K562 (cell line): ENCODE measurements around the gene EXOC7. TPM values are rescaled to one million over a fixed set of nuclear protein-coding genes. Genes with fewer than 3 reads are reported as not detected.

ENCODE experiments used
- ATAC-seq: fragments of 200-7000 bp; cut with Tn5 transposase; 3 replicates; pipeline ENCODE4 v1.9.1; 2020; ENCODE audit warnings: moderate library complexity
- BruUV-seq: library from RNA; stranded (reverse); fragments of 400-500 nt; replicated peaks from 2 replicates; lab custom pipeline; 2021; lab: Mats Ljungman, UMichigan
- CTCF ChIA-PET: fragments of 300-600 bp; formaldehyde crosslinking; extraction: SDS; loops from one replicate; lab custom pipeline; 2021; ENCODE audit warnings: low intra/inter-chr PET ratio; lab: Yijun Ruan, JAX
- POLR2A ChIA-PET: fragments of 300-600, 350-650 bp; sonication (Branson Sonifier 250); formaldehyde crosslinking; extraction: SDS; loops from one replicate; lab custom pipeline; 2021; ENCODE audit warnings: antibody characterized with exemption, inconsistent platforms; lab: Yijun Ruan, JAX
- DNase-seq, 4 experiments: peaks; one replicate each; pipeline versions ENCODE4 v3.0.0 to v3.0.0-alpha.2; 2011 to 2018; ENCODE audit warnings: low spot score in 3 of 4, mixed read lengths in 3 of 4; ENCODE audit errors: extremely low read depth in 1 of 4
- FAIRE-seq: peaks from 2 replicates; lab custom pipeline; 2011; peaks lifted over from hg19 to GRCh38; lab: Jason Lieb, UNC
- H2AFZ ChIP-seq: 2 replicates; pipeline ENCODE4 v1.6.0; 2011; ENCODE audit warnings: low read depth, low read length, control low read depth, inconsistent platforms
- H3K27ac ChIP-seq: fragments of 200-600 bp; 3 replicates; pipeline ENCODE4 v1.8.0; 2011; ENCODE audit warnings: low read depth, mild to moderate bottlenecking, control low read depth, inconsistent platforms, low read length, moderate library complexity, mixed read lengths; ENCODE audit errors: extremely low read depth
- H3K27me3 ChIP-seq, 2 experiments: fragments of 300-600 bp in 1 of 2; 2 replicates in 1 of 2; 3 replicates in 1 of 2; pipeline versions ENCODE4 v1.6.0 to v1.8.0; 2011; ENCODE audit warnings: inconsistent platforms in 2 of 2, low read length in 2 of 2, mild to moderate bottlenecking in 1 of 2, mixed read lengths in 1 of 2, moderate library complexity in 1 of 2; ENCODE audit not compliant: control insufficient read depth in 2 of 2, insufficient read depth in 2 of 2
- H3K36me3 ChIP-seq: fragments of 300-600 bp; 3 replicates; pipeline ENCODE4 v1.8.0; 2011; ENCODE audit warnings: mild to moderate bottlenecking, low read length, inconsistent platforms; ENCODE audit not compliant: control insufficient read depth, insufficient read depth
- H3K4me1 ChIP-seq, 2 experiments: fragments of 200-600 bp in 1 of 2; replicated peaks in 1 of 2; 2 replicates in 1 of 2; 3 replicates in 1 of 2; pipeline versions ENCODE4 v1.5.1 to v1.8.0; 2011; ENCODE audit warnings: inconsistent platforms in 2 of 2, low read length in 2 of 2, mild to moderate bottlenecking in 1 of 2, mixed read lengths in 1 of 2, moderate library complexity in 1 of 2; ENCODE audit not compliant: control insufficient read depth in 2 of 2, insufficient read depth in 2 of 2
- H3K4me2 ChIP-seq: 2 replicates; pipeline ENCODE4 v1.6.1; 2011; ENCODE audit warnings: low read length, control low read depth, inconsistent platforms, mixed read lengths; ENCODE audit not compliant: insufficient read depth
- H3K4me3 ChIP-seq: fragments of 200-600 bp; sonication (generic), shearing (Covaris generic); 2 replicates; pipeline ENCODE4 v1.5.1; 2016; ENCODE audit warnings: control low read depth, inconsistent platforms
- H3K79me2 ChIP-seq: fragments of 200-600 bp; 3 replicates; pipeline ENCODE4 v1.8.0; 2011; ENCODE audit warnings: low read length, inconsistent platforms; ENCODE audit not compliant: control insufficient read depth, insufficient read depth
- H3K9ac ChIP-seq, 2 experiments: 2 replicates each; pipeline versions ENCODE4 v1.6.0 to v1.6.1; 2011; ENCODE audit warnings: low read depth in 2 of 2, low read length in 2 of 2, control low read depth in 1 of 2, inconsistent platforms in 1 of 2, mild to moderate bottlenecking in 1 of 2, mixed read lengths in 1 of 2; ENCODE audit not compliant: insufficient read depth in 1 of 2
- H3K9me1 ChIP-seq: one replicate; pipeline ENCODE4 v1.6.0; 2011; ENCODE audit warnings: inconsistent platforms, mild to moderate bottlenecking, low read length, moderate library complexity; ENCODE audit not compliant: control insufficient read depth, insufficient read depth
- H3K9me3 ChIP-seq: replicated peaks from 2 replicates; pipeline ENCODE4 v1.5.1; 2011; ENCODE audit warnings: low read depth, low read length, inconsistent platforms; ENCODE audit not compliant: control insufficient read depth, insufficient read depth
- H4K20me1 ChIP-seq: replicated peaks from 2 replicates; pipeline ENCODE4 v1.6.1; 2011; ENCODE audit warnings: low read length, inconsistent platforms, mixed read lengths; ENCODE audit not compliant: control insufficient read depth, insufficient read depth
- BDP1 ChIP-seq: IDR thresholded peaks from 3 replicates; pipeline ENCODE4 v1.6.1; 2011; ENCODE audit not compliant: insufficient read length, insufficient read depth
- BHLHE40 ChIP-seq: IDR thresholded peaks from 2 replicates; pipeline ENCODE4 v1.6.1; 2011; ENCODE audit warnings: low read length, improper control_type of control experiment
- FOXP1 ChIP-seq: sonication (generic); formaldehyde crosslinking; IDR thresholded peaks from 2 replicates; pipeline ENCODE4 v1.8.0; 2022; ENCODE audit warnings: mild to moderate bottlenecking, missing genetic modification reagents
- HMGN3 ChIP-seq: IDR thresholded peaks from 2 replicates; pipeline ENCODE4 v1.6.1; 2011; ENCODE audit warnings: borderline replicate concordance, low read depth, mild to moderate bottlenecking, mixed read lengths, low read length; ENCODE audit not compliant: insufficient read length; ENCODE audit errors: extremely low read depth
- NCOA6 ChIP-seq: fragments of 450-650 bp; IDR thresholded peaks from 2 replicates; pipeline ENCODE4 v1.6.1; 2017; ENCODE audit warnings: mild to moderate bottlenecking
- NONO ChIP-seq, 2 experiments: fragments of 200-400 bp in 1 of 2; fragments of 450-650 bp in 1 of 2; formaldehyde crosslinking in 1 of 2; IDR thresholded peaks; 2 replicates each; pipeline ENCODE4 v1.6.1; 2017; ENCODE audit warnings: low read depth in 2 of 2, mild to moderate bottlenecking in 2 of 2, moderate library complexity in 2 of 2, low read length in 1 of 2
- STAT5A ChIP-seq: IDR thresholded peaks from 2 replicates; pipeline ENCODE4 v1.6.1; 2012; ENCODE audit warnings: low read length, inconsistent platforms, borderline replicate concordance
- TAF7 ChIP-seq: fragments of 450-650 bp; IDR thresholded peaks from 2 replicates; pipeline ENCODE4 v1.6.1; 2016; ENCODE audit warnings: missing genetic modification characterization, missing compliant biosample characterization
- TBP ChIP-seq: optimal IDR thresholded peaks from 2 replicates; pipeline ENCODE3; 2011; ENCODE audit warnings: low read depth, low read length, improper control_type of control experiment
- ZNF146 ChIP-seq: IDR thresholded peaks from one replicate; pipeline ENCODE4 v1.6.1; 2018; ENCODE audit warnings: missing compliant biosample characterization; ENCODE audit not compliant: unreplicated experiment
- ZNF165 ChIP-seq: fragments of 250-450 bp; sonication (Bioruptor Pico); IDR thresholded peaks from 2 replicates; pipeline ENCODE4 v1.4.0; 2020; ENCODE audit warnings: borderline replicate concordance
- ZNF212 ChIP-seq: fragments of 450-650 bp; formaldehyde crosslinking; IDR thresholded peaks from 2 replicates; pipeline ENCODE4 v1.4.0; 2020; ENCODE audit warnings: mild to moderate bottlenecking
- ZNF644 ChIP-seq: fragments of 200-800 bp; sonication (Bioruptor generic); IDR thresholded peaks from 2 replicates; pipeline ENCODE4 v1.6.1; 2016; ENCODE audit warnings: low read depth, missing genetic modification characterization, missing compliant biosample characterization
- WGBS: fragments of 100-300 bp; shearing (Covaris generic); methylation state at CpG from one replicate; pipeline ENCODE4 v1.1.6; 2016; ENCODE audit warnings: low coverage, mixed read lengths; ENCODE audit not compliant: insufficient coverage; ENCODE audit errors: missing lambda C conversion rate; 5-methylcytosine and 5-hydroxymethylcytosine counted together
- in situ Hi-C: fragments of 300-500 bp; cut with MboI; formaldehyde crosslinking; loops from 4 replicates; pipeline ENCODE4 v1.15.0; 2018; ENCODE audit warnings: inconsistent platforms, mixed read lengths
- intact Hi-C: fragments of 100-400 bp; cut with micrococcal nuclease; formaldehyde crosslinking; loops from 2 replicates; pipeline ENCODE4 v1.14.2; 2022
- polyA plus RNA-seq, 8 experiments: library from polyadenylated mRNA; depleted of rRNA in 4 of 8; stranded (reverse) in 5 of 8; unstranded in 3 of 8; fragments of >200 nt; fragmentation: Nextera tagmentation in 2 of 8; fragmentation: Illumina TruSeq in 1 of 8; extraction: Ambion mirVana in 2 of 8; extraction: Trizol in 1 of 8; gene quantifications; 2 replicates each; pipeline versions ENCODE4 v1.2.1 to v1.2.3, GENCODE V29; 2011 to 2014; ENCODE audit warnings: inconsistent platforms in 1 of 8, missing spikeins in 1 of 8
- total RNA-seq, 7 experiments: library from RNA; depleted of rRNA in 6 of 7; stranded (reverse); fragments of >200 nt in 6 of 7; fragmentation: Illumina TruSeq in 2 of 7; extraction: Trizol in 2 of 7; gene quantifications; 2 replicates each; pipeline versions ENCODE4 v1.2.1 to v1.2.3, GENCODE V29; 2011 to 2021; ENCODE audit warnings: low replicate concordance in 1 of 7
- TF ChIP-seq, protein P1 (sequence below): fragments of 150-350 bp; conservative IDR thresholded peaks from 2 replicates; pipeline ENCODE4 v1.6.1; 2014; ENCODE audit warnings: low read length
- TF ChIP-seq, protein P2 (sequence below): fragments of 450-650 bp; formaldehyde crosslinking; IDR thresholded peaks from 2 replicates; pipeline ENCODE4 v1.4.0; 2020; ENCODE audit warnings: mild to moderate bottlenecking, moderate library complexity

EXOC7 gene
- total and polyA plus RNA-seq, 9 of the 15 experiments (the other 6 are each of a cell fraction or from before 2014, with no cell fraction given), result 18.6 to 57.0 (median 35.0) TPM

DNA sequence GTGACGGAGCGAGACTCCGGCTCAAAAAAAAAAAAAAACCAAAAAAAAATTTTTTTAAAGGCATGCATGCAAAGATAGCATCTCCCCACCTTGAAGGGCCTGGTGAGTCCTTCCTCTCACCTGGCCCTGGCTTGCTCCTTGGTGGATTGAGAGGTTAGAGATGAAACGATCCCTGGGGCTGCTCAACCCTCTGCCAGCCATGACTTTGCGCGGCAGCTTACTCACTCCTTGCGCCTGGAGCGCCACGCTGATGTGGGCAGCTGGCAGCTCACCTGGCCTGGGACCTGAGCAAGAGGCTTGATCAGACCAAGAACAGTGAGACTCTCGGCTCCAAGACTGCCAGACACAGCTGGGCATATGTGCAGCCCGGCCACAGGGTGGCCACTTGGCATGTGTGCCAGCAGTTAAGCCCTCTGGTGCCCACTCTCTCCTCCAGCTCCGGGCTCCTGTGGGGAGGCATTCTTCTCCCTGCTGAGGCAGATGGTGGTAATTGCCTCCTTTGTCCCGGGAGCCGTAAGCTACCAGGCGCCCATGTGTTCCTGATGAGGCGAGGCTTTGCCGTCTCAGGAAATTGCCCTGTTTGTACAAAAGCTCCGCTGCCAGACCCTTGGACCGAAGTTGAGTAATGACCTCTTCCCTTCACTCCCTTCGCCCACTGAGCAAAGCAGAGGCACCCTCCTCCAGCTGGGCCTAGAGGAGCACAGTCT lies 71.4 kb downstream of the EXOC7 start:
- in situ Hi-C loops, result no loop called here
- BruUV-seq, result no TSS peak
- TF ChIP-seq ZNF212 (CRISPR knock-in tag) (no peak), NCOA6 (no peak), HMGN3 (no peak), ZNF146 (CRISPR knock-in tag) (no peak), BHLHE40 (no peak), ZNF644 (tag) (no peak), BDP1 (no peak), TAF7 (tag) (no peak), NONO (IDR thresholded peaks at IDR 0.05; ENCODE audit: low read depth in 2 of 2, low read length in 1 of 2) (no peak), FOXP1 (CRISPR knock-in tag) (no peak), STAT5A (no peak), ZNF165 (CRISPR knock-in tag) (no peak), TBP (no peak)
- TF ChIP-seq, protein P1, sequence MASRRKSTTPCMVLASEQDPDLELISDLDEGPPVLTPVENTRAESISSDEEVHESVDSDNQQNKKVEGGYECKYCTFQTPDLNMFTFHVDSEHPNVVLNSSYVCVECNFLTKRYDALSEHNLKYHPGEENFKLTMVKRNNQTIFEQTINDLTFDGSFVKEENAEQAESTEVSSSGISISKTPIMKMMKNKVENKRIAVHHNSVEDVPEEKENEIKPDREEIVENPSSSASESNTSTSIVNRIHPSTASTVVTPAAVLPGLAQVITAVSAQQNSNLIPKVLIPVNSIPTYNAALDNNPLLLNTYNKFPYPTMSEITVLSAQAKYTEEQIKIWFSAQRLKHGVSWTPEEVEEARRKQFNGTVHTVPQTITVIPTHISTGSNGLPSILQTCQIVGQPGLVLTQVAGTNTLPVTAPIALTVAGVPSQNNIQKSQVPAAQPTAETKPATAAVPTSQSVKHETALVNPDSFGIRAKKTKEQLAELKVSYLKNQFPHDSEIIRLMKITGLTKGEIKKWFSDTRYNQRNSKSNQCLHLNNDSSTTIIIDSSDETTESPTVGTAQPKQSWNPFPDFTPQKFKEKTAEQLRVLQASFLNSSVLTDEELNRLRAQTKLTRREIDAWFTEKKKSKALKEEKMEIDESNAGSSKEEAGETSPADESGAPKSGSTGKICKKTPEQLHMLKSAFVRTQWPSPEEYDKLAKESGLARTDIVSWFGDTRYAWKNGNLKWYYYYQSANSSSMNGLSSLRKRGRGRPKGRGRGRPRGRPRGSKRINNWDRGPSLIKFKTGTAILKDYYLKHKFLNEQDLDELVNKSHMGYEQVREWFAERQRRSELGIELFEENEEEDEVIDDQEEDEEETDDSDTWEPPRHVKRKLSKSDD, result no peak
- TF ChIP-seq, protein P2, sequence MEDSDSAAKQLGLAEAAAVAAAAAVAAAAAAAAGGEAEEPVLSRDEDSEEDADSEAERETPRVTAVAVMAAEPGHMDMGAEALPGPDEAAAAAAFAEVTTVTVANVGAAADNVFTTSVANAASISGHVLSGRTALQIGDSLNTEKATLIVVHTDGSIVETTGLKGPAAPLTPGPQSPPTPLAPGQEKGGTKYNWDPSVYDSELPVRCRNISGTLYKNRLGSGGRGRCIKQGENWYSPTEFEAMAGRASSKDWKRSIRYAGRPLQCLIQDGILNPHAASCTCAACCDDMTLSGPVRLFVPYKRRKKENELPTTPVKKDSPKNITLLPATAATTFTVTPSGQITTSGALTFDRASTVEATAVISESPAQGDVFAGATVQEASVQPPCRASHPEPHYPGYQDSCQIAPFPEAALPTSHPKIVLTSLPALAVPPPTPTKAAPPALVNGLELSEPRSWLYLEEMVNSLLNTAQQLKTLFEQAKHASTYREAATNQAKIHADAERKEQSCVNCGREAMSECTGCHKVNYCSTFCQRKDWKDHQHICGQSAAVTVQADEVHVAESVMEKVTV, result no peak

More for the DNA sequence above, 71.4 kb downstream of the EXOC7 start:
- ChIA-PET CTCF (no interaction called here), POLR2A (interaction anchor here (0.6 to 0.8 kb wide), 3 partner anchors 38 to 1016 kb away, joined by 3 to 4 read pairs (median 4); no protein-coding TSS in a partner anchor)
- Histone ChIP-seq H3K9me3 (no peaks in the 10 kb centered on the region), H4K20me1 (no peaks in the 10 kb centered on the region), H3K4me3 (no peak overlapping the region), H3K4me1 (peaks cover 8 to 23% of the 10 kb centered on the region in 2 experiments), H2AFZ (no peak overlapping the region), H3K36me3 (no peaks in the 10 kb centered on the region), H3K9me1 (no peaks in the 10 kb centered on the region), H3K27me3 (no peaks in the 10 kb centered on the region), H3K27ac (no peak overlapping the region), H3K4me2 (no peak overlapping the region), H3K79me2 (no peaks in the 10 kb centered on the region), H3K9ac (peak overlapping the region in 1 of 2 experiments; percentile 35; a peak in 2 of 4 replicates)
- FAIRE-seq, result no peak
- DNase-seq, result no peak
- whole genome bisulfite sequencing, result 78% methylated on average over 17 of the region's 20 CpGs
- intact Hi-C loops, result no loop called here
- no peak for ATAC-seq
